SK-MEL-5 (cell line): Measurements from ENCODE around the gene OR1K1. TPM values are rescaled to one million over a fixed set of nuclear protein-coding genes. Genes with fewer than 3 reads are reported as not detected.
"Not testable (repeated sequence)": the region's sequence is repeated elsewhere in the genome, so short reads cannot be mapped to it uniquely, and the experiment has no call there.

ENCODE experiments used
- DNase-seq: peaks from one replicate; pipeline ENCODE4 v3.0.0-alpha.2; 2016; ENCODE audit warnings: low read depth, low spot score
- in situ Hi-C: cut with HindIII; loops from 2 replicates; pipeline ENCODE4 v1.10.0; 2016; ENCODE audit warnings: low sequenced_read_pairs, high pct_unique_total_duplicates, low pct_unique_long_range_greater_than_20kb
- total RNA-seq: library from RNA; depleted of rRNA; stranded (reverse); fragments of >200 nt; shearing (Covaris generic); gene quantifications from 2 replicates; pipeline ENCODE4 v1.2.3, GENCODE V29; 2014; rRNA removed

Gene OR1K1
- total RNA-seq, 1 experiment from 2014 or later = not detected

GRCh38 chr9:122838441-122838840 lies 38.5 kb downstream of the OR1K1 start:
- DNase-seq = peak; percentile 39
- in situ Hi-C loops = not testable (repeated sequence)

- in situ Hi-C loops = no loop called here
- DNase-seq = no peak
These were observed 41.6 kb downstream of the OR1K1 start for GRCh38 chr9:122841501-122841900.

GRCh38 chr9:122844137-122844536 lies 44.2 kb downstream of the OR1K1 start:
- no peak for DNase-seq
- in situ Hi-C loops = no loop called here

- in situ Hi-C loops = no loop called here
- DNase-seq = no peak
These were observed 45.2 kb downstream of the OR1K1 start for GRCh38 chr9:122845116-122845515.

- in situ Hi-C loops = no loop called here
- no peak for DNase-seq
These were observed 46.5 kb downstream of the OR1K1 start for GRCh38 chr9:122846371-122846940.

- in situ Hi-C loops = no loop called here
- no peak for DNase-seq
These were observed 48.5 kb downstream of the OR1K1 start for GRCh38 chr9:122848256-122848943.

Other genes starting within 250 kb of the OR1K1 start
- gene OR1N2, start 247.0 kb upstream of the OR1K1 start, total RNA-seq = not detected in 2 replicates
- not detected in 2 replicates for gene OR1L8, start 216.7 kb upstream of the OR1K1 start, total RNA-seq
- gene OR1Q1, start 185.4 kb upstream of the OR1K1 start, total RNA-seq = not detected in 2 replicates
- gene OR1B1, start 142.5 kb upstream of the OR1K1 start, total RNA-seq = not detected in 2 replicates
- gene OR1L1, start 138.4 kb upstream of the OR1K1 start, total RNA-seq = not detected in 2 replicates
- not detected in 2 replicates for gene OR1L3, start 125.0 kb upstream of the OR1K1 start, total RNA-seq
- gene OR1L4, start 76.1 kb upstream of the OR1K1 start, total RNA-seq = not detected in 2 replicates
- gene OR1L6, start 57.8 kb upstream of the OR1K1 start, total RNA-seq = not detected in 2 replicates
- gene OR5C1, start 11.2 kb upstream of the OR1K1 start, total RNA-seq = not detected in 2 replicates
- 20.0 and 23.3 TPM in 2 replicates for gene PDCL, start 28.5 kb downstream of the OR1K1 start, total RNA-seq
- 42.9 and 44.7 TPM in 2 replicates for gene RC3H2, start 105.2 kb downstream of the OR1K1 start, total RNA-seq
- 18.1 and 19.0 TPM in 2 replicates for gene ZBTB6, start 113.2 kb downstream of the OR1K1 start, total RNA-seq
- 4.6 and 5.0 TPM in 2 replicates for gene ZBTB26, start 131.4 kb downstream of the OR1K1 start, total RNA-seq
- gene RABGAP1, start 140.9 kb downstream of the OR1K1 start, total RNA-seq = 18.3 and 27.5 TPM in 2 replicates
- 0.24 and 0.32 TPM in 2 replicates for gene GPR21, start 233.5 kb downstream of the OR1K1 start, total RNA-seq